CD4-positive, alpha-beta T cell treated with Interleukin-6 for 4 hours (primary cell): ENCODE data around the gene LINC01488.

Experiments
- DNase-seq: peaks from one replicate; pipeline ENCODE4 v3.0.0-alpha.2; 2020; ENCODE audit warnings: mixed read lengths

The LINC01488 gene

DNA sequence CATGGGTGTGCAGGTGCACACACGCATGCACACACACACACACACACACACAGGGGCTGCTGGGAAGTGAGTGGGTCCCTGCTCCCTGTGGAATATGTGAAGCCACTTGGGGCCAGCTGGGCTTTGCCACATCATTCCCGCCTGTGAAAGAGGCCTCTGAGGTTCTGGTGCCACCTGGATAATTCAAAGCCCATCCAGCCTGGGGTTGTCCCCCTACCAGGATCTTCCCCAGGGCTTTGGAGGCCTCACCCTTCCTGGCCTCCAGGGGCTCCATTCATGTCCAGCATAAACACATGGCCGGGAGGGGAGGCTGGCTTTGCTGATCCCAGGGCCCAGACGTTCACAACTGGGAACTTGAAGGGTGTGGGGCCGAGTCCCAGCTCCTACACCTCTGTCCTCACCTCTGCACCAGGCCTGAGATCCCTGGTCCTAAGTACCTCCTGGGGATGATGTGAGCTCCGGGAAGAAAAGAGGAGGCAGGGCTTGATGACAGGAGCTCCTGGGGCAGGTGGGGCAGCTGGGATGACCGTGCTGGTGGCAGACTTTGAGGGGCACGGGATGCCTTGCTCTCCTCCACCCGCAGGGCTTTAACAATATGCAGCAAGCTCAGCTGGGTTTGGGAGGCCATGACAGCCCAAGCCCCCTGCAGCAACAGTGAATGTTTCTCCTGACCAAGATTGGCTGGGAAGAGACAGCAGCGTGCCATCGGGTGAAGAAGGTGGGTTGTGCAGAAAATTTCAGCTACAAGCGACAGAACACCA lies 14.2 kb downstream of the LINC01488 start:
- DNase-seq: no peak

DNA sequence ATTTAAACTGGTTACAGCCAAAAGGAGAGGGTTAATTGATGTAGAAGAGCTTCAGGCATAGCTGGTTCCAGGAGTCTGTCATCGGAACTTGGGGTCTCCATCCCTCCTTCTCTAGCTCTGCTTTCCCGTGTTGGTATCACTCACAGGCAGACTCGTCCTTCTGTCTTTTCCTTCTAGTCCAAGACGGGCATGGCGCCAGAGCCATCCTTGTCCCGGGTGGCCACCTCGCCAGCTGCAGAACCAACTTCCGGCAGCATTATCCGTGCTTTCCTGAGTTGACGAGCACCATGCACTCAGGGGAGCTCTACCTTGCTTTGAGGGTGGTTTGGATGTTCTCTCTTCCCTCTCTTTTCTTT lies 14.7 kb downstream of the LINC01488 start:
- no peak for DNase-seq

DNA sequence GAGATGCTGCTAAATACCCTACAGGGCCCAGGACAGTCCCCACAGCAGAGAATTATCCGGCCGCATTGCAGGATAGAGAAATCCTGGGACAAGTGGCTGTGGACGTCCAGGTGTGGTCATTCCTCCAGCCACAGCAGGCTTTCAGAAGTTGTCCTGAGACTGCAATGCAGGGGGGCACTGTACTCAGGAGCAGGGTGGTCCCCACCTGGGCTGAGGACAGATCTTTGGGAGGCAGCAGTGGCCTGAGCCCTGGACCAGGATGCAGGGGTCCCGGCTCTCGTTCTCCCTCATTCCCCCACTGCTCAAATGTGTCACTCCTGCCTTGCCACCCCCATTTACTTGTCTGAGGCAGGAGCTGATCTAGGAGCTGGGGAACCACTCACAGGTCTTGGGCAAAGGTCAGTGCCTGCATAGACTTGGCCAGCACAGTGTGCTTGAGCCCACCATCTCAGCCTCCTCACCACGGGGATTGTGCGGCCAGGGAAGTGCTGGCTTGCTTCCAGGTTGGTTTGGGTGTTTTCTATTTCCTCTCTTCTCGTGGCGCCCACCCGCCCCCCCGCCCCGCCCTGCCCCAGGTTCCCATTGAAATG lies 15.3 kb downstream of the LINC01488 start:
- no peak for DNase-seq

DNA sequence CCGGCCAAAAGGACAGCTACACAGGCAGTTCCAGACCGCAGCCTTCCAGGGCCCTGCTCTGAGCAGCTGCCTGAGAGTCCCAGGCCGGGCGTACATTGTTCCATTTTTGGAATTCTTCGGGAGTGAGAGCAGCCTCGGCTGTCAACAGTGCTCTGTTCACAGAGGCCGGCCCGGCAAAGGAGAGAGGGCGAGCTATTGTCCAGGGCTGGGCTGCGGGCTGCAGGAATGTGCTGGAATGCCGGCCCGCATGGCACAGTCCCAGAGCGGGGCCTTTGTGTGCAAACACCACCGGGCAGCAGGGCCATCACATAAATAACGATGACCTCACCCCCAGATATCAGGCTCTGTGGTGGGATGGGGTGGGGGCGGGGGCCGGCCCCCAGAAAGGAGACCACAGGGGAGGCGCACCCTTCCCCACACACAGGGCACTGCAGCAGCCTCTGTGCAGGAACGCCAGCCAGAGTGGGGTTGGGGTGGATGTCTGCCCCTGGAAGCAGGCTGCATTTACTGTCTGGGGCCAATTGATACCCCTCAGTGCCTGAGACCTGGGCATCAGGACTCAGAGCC lies 15.8 kb downstream of the LINC01488 start:
- no peak for DNase-seq

DNA sequence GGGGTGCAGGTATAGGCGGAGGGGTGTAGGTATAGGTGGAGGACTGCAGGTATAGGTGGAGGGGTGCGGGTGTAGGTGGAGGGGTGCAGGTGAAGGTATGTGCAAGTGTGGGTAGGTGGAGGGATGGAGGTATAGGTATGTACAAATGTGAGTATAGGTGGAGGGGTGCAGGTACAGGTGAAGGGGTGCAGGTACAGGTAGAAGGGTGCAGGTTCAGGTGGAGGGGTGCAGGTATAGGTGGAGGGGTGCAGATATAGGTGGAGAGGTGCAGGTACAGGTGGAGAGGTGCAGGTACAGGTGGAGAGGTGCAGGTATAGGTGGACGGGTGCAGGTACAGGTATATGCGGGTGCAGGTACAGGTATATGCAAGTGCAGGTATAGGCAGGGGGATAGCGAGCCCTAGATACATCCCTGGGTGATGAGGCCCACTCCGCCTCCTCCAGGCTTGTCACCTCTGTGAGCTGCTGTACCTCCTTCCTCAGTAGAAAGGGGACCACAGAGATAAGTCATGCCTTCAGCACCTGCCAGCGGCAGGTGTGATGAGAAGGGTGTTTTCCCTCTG lies 17.2 kb downstream of the LINC01488 start:
- DNase-seq: no peak

DNA sequence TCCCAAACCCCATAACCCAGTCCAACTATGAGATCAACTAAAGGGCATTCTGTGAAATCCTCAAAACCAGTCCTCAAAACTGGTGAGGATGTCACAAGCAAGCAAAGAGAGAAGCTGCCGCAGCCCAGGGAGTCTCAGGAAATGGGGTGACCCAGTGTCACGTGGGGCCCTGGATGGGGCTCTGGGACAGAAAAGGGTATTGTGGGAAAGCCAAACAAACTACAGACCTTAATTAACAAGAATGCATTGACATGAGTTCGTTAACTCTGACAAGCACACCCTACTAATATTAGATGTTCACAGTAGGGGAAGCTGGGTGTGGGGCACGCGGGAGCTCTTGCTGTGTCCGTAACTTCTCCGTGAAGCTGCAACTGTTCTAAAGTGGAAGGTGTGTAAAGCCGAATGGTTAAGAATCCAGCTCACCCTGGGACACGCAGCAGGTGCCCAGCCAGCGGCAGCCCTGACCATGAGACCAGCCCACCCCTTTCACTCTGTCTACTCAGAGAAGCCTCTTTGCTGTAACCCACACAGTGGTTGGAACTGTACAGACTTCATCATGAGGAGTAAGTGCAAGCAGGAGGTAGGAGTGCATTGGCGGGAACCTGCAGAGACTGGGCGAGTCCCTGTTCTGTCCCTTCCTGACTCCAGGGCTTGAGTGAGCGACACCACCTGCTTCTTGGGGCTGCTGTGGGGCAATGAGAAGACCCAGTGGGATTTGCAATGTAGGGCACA lies 17.9 kb downstream of the LINC01488 start:
- DNase-seq: no peak

DNA sequence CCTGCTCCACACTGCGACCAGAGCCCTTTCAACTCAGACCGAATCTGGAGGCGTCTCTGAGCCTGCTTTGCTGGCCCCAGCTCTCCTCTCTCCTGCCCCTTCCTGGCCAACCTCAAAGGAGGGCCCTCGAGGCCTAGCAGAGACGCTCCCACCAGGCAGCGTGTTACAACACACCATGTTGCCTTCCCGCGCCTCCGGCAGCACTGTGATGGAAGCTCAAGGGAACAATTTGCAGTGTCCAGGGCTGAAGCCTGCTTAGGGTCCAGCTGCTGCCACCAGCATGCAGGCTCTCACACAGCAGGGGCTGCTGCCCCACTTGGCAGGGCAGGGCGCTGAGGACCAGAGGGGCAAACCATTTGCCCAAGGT lies 18.4 kb downstream of the LINC01488 start:
- no peak for DNase-seq

DNA sequence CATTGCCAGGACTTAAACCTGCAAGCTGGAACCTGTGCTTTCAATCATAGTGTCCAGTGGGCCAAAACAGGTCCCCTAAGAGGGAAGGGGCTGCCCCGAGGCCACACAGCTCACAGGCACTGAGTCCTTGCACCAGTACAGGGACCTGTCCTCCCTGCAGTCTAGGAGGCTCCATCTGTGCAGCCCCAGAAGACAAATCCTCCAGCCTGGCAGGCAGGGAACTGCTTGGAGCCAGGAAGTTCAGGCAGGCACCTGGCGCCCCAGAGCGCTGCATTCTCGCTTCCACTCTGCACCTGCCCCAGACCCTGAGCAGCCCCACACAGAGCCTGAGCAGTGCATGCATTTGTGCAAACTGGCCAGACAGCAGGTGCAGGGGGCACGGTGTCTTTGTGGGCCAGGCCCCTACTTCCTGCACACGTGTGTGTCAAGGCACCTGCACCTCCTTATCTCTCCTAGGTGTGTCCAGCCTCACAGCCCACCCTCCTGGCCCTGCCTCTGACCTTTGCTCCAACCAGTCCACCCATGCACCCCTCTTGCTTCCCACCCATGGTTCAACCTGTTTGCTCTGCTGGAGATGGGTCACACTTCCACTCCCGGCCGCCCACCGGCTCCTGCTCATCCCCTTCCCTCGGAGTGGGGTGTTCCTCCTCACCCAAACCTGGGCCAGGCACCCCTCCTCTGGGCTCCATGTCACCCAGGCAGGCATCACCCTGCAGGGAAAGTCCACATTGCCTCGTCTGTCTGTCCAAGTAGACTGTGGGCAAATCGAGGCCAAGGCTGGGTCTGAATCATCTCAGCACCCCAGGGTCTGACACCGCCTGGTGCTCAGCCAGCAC lies 19.0 kb downstream of the LINC01488 start:
- no peak for DNase-seq

DNA sequence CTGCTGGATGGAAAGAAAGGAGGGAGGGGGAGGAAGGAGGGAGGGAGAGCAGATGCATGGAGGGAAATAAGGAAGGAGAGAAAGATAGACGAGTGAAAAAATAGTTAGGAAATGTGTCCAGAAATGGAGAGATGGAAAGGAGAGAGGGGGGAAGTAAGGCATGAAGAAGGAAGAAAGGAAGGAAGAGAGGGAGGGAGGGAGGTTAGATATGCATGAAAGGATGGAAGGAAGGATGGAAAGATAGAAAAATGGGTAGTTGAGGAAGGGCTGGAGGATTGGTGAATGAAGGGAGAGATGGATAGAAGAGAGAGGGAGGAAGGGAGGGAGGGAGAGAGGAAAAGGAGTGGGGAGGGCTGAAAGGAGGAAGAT lies 19.6 kb downstream of the LINC01488 start:
- no peak for DNase-seq

DNA sequence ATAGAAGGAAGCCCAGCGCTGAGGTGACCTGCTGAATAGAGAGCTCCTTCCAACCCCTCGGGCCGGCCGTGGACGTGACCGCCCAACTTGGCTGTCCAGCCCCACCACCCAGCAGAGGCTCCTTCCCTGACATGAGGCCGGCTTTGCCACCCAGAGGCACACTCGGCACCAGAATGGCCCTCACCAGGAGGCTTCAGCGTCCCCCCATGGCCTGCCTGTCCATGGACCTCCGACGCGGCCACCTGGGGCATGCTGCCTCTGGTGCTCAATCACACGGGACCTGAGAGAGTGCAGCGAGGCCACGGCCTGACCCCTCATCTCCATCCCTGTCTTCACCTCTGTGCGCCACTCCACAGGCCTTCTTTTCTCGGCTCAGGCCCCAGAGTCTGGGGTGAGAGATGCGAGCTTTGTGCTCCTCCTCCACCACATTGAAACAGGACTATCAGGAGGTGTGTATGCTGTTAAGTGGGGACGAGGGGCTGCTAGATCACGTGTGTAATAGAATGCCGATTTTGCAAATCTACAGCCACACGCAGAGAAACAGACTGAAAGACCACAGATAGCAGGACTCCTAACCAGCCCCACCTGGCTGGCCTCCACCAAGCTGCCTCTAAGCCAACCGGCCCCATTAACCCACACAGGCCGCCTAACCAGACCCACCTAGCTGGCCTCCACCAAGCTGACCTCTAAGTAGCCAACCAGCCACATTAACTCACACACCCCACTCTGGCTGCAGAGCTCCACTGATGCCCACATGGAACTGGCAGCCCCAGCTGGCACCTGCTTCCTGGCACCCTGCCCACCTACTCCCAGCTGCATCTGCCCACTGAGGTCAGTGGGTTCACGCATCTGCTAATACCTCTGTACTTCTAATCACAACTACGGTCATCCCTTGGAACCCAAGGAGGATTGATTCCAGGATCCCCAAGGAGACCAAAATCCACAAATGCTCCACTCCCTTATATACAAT lies 20.7 kb downstream of the LINC01488 start:
- no peak for DNase-seq

DNA sequence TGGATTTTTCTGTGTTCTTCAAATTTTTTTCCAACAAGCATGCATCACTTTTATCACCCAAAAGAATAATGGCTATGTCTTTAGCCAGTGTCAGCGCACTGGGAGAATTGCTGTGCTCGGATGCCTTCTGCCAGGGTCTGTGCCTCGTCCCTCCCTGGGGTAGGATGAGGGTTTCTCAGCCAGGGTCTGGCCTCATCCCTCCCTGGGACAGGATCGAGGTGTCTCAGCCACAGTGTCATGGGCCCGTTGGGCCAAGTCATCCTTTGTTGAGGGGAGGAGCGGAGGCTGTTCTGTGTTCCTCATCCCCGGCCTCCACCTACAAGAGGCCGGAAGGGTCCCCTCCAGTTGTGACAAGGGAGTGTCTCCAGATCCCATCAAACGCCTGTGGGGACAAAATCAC lies 22.7 kb downstream of the LINC01488 start:
- no peak for DNase-seq

DNA sequence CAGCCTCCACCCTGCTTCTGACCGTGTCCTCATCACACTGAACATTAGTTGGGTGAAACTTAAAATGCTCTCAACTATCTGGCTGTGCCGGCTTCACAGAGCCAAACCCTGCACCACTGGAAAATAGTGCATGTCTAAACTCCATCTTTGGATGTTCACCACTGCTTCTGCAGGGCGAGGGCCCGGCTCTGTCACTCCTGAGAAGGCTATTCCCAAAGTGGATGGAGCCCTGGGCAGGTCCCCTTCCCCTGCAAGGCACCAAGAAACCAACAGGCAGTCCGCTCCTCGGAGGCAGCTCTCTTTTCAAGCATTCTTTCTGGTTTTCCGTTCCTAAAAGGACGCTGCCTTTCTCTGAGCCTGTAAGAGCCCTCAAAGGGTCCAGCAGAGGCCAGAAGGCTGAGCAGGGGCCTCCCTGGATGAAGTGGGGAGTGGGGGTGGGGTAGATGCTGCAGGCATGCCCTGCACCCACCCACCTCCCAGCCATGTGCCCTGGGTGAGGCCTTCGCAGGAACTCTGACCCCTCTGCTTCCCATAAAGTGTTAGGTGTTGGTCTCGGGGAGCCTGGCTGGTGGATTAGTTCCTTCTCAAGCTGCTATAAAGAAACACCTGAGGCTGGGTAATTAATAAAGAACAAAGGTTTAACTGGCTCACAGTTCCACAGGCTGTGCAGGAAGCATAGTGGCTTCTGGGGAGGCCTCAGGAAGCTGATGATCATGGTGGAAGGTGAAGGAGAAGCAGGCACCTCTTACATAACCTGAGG lies 23.3 kb downstream of the LINC01488 start:
- no peak for DNase-seq

DNA sequence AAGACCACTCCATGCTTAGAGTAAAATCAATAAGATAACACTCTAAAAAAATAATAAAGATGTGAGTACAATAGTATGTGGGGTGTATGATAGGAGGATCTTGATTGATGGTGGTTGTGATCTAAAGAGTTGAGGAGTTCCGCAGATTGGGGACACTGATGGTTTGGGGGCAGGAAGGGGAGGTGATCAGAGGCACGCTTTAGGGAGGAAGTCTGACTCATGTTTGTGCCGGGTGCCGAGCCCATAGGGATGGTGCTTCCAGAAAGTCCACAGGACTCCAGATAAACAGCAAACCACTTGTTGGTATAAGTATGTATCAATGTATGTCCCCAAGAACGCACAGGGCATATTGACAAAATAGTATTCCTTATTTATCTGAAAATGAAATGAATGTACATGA lies 27.5 kb downstream of the LINC01488 start:
- DNase-seq: no peak

DNA sequence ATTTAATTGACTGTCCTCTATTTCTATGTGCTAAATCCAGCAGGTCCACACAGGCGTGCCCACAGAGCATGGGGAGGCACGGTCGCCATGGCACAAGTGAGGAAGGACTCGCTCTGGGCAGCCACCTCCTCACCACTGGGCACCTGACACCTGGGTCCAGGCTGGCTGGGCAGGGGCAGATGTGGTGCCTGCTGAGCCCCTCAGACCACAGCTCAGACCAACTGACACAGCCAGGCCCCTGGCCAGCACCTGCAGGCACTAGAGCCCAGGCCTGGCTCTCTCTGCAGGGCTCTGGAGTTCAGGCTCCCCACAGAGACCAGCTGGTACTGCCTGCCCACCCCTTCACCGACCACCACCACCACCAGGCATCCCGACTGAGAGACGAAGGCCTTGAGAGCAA lies 27.9 kb downstream of the LINC01488 start:
- no peak for DNase-seq

DNA sequence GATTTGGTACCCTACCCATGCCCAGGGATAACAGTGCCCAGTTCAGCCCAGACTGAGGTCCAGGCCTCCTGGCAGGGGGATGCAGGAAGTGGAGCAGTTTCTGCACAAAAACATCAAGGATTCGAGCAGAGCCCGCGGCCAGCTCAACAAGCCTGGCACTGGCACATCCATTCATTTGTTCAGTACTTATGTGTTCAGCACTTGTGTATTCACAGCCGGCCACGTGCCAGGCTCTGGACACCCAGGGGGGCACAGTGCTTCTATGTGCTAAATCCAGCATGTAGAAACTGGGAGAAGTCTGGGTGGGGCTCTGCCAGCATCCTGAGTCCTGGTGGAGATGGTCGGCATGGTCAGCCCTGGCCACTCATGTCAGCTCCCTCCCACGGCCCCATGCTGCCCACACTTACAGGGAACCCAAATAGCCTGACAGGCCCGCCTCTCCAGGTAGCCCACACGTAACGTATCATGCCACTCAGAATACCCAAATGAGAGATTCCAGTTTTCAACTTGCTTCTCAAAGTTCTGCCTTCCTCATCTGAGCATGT lies 28.5 kb downstream of the LINC01488 start:
- DNase-seq: no peak

DNA sequence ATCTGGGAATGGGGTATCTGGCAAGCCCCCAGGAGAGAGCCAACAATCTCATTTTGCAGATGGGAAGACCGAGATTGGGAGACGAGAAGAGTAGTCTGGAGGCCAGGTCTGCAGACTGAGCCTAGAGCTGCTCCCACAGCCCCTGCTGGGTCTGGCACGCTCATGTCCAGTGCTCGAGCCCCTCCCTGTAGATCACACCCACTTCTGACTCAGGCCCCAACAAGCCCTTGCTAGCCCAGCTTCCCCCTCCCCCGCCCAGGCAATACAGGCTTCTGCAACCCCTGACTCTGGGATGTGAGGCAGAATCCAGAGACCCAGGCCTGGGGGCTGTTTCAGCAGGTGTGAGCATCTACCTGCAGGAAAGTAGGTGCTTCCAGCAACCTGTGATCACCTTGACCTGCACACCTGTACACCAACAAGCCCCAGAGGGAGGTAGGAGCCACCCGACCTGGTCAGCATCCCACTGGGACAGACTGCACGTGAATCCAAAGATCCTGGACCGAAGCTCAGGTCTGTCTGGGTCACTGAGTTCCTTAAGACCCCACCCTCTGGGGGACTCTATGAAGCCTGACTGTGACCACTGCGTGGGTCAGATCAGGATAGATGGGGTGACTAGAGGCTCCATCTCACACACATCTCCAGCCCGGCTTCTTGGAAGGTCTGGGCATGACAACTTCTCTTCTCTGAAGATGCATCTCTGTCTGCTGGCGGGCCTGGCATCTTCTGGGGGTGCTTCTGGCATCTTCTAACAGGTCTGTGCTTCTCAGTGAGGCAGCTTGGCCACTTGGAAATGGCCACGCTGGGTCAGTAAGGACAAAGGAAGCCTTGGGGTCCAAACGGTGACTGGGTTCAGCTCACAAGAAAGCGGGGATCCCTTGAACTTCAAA lies 29.3 kb downstream of the LINC01488 start:
- no peak for DNase-seq

DNA sequence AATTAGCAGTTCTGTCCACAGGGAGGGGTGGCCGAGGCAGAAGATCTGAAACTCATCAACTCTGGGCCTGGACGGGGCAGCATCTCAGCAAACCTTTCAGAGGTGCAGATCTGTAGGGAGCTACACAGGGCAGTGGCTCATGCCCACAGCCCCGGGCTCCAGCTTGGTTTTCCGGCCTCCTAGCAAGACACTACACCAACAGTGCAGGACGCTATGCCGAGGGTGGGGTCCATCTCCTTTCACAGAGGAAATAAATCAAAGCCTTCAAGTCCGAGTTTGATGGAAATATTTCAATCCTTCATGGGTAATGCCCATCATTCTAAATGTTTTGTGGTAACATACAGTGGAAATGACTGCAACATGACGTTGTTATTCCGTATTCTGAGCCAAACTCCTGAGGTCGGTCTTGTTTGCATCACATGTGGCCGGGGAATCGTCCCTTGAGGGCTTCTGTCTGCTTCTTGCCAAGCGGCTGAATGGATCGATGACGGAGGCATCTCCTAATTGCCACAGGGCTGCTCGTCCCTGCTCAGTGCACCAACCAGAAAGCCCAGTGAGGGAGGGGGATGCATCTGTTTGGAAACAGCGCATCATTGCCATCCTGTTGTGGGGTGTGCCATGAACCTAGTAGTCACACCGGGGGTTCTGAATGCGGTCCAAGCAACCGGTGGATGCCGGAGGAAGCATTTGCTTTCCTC lies 30.0 kb downstream of the LINC01488 start:
- no peak for DNase-seq

DNA sequence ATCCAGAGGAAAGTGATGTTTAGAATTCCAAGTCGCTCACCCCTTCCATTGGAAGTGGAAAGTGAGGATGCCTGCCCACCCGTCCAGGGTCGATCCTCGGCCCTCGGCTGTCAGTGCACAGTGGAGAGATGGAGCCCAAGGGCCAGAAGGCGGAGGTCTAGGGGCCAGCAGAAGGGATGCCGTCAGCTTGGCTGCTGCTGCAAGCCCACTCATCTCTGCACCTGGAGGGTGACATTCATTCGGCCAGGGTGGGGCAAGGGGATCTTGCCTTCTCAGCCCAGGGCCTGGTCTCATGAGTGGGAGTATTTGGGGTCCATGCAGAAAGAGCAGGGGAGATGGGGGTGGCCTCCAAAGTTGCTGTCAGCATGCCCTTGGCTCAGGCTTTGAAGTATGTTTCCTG lies 30.7 kb downstream of the LINC01488 start:
- no peak for DNase-seq

DNA sequence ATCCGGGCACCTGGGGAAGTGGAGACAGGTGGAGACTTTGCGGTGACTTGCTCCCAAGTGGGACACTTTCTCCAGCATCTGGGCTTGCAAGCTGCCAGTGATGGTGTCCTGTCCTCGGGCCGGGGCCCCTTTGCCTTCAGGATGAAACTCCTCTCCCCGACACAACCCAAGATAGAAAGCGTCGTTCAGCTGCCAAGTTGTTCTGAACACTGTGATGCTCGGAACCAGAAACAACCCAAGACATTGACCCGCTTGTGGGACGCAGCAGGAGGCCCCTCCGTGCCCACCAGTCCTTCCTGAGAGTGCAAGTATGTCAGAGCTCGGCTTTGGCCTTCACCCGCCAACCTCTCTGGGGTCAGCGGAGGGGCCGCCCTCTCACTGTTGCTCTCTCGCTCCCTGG lies 31.3 kb downstream of the LINC01488 start:
- DNase-seq: no peak
